ENCODE results near the gene HIGD1B. TPM values are rescaled to one million over a fixed set of nuclear protein-coding genes. Genes with fewer than 3 reads are reported as not detected.

The HIGD1B gene
- total RNA-seq, 1 donor: not detected

DNA sequence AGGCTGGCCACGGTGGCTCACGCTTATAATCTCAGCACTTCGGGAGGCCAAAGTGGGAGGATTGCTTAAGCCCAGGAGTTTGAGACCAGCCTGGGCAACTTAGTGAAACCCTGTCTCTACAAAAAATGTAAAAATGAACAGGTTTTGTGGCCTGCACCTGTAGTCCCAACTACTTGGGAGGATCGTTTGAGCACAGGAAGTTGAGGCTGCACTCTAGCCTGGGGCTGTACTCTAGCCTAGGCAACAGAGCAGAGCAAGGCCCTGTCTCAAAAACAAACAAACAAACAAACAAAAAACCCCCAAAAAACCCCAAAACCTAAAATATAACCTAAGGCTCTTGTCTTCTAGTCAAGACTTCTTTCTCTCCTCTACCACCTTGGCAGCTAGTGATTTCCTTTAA lies 7.4 kb upstream of the HIGD1B start:
- TF ChIP-seq CTCF (IDR thresholded peaks at IDR 0.05; ENCODE audit: insufficient read depth, low read depth, low read length): no peak
- H3K4me3 ChIP-seq (ENCODE audit: low read depth, low read length): no peak overlapping the region
- DNase-seq (ENCODE audit: low read depth): no peak

- no peak overlapping the region for H3K4me3 ChIP-seq (ENCODE audit: low read depth, low read length)
- no peak for DNase-seq (ENCODE audit: low read depth)
- no peak for TF ChIP-seq CTCF (IDR thresholded peaks at IDR 0.05; ENCODE audit: insufficient read depth, low read depth, low read length)
Observed at GRCh38 chr17:44840936-44841335, 6.7 kb upstream of the HIGD1B start.

DNA sequence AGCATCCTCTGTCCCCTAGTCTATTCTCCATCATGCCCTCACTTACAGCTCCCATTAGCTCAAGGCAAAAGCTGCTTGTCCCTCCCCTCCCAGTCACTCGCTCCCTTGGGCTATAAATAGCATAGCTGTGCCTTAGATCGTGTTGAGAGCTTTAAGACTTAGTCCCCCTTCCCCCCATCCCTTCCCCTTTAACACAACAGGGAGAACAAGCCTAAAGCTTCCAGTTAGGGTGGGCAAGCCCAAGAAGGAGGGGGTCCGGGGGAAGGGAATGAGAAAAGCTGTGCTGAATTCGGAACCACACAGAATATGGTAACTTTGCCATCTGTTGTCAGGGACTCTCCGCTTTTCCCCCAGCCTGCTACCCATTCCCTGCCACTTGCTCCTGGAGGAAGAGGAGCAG lies 4.9 kb upstream of the HIGD1B start:
- TF ChIP-seq CTCF (IDR thresholded peaks at IDR 0.05; ENCODE audit: insufficient read depth, low read depth, low read length): no peak
- H3K4me3 ChIP-seq (ENCODE audit: low read depth, low read length): no peak overlapping the region
- DNase-seq (ENCODE audit: low read depth): no peak

DNA sequence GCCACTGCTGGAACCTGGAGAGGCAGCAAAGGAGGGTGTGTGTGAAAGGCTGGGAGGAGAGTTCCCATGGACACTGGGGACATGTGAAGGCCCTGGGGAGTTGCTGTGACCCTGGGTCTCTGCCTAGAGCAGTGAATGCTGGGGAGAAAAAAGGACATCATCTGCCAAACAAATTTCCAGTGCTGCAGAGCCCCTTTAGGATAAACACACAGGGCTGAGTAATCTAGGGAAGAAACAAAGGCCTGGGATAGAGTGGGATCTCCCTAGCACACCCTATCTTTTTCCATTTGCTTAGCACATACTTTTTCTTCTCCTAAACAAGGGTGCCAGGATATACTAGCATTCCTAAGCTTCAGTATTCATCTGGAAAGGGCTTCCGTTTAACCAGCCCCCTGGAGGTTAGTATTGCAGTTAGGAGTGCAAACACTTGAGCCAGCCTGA lies 3.3 kb upstream of the HIGD1B start:
- TF ChIP-seq CTCF (IDR thresholded peaks at IDR 0.05; ENCODE audit: insufficient read depth, low read depth, low read length): peak; percentile 21
- no peak overlapping the region for H3K4me3 ChIP-seq (ENCODE audit: low read depth, low read length)
- DNase-seq (ENCODE audit: low read depth): no peak

DNA sequence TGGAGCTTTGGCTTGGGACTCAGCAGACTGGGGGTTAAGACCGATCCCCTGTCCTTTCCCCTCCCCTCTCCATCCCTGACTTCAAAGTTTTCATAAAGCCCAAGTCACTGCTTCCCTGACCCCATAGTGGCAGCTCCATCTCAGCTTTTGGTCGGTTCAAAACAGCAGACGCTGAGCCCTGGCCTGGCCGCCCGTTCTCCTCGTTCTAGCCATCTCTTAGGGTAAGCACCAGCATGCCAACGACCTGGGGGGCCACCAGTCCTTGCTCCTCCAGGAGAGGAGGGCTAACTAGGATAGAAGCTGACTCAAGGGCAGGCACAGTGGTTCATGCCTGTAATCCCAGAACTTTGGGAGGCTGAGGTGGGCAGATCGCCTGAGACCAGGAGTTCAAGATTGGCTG lies 1.5 kb upstream of the HIGD1B start:
- H3K4me3 ChIP-seq (ENCODE audit: low read depth, low read length): no peak overlapping the region
- no peak for TF ChIP-seq CTCF (IDR thresholded peaks at IDR 0.05; ENCODE audit: insufficient read depth, low read depth, low read length)
- no peak for DNase-seq (ENCODE audit: low read depth)

DNA sequence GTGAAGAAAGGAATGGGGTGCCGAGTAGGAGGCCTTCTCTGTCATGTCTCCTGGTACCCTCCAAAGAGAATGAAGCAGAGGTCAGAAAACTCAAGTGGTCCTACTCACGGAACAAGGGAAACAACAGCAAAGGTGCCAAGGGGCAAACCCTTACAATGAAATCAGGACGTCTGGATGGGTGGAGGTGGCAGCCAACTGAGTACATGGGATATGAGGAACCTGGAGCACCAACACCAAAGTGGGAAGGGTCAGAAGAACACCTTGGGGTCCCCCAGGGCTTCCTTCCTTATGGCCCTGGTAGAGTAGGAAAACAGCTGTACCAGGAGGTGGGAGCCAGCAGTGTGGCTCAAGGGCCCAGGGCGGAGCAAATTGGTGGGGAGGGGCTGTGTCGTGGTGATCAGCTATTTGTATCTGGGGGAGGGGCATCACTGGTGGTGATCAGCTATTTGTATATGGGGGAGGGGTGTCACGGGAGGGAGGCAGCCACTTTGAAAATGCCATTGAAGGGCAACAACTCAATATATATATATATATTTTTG lies 643 bp downstream of the HIGD1B start:
- DNase-seq (ENCODE audit: low read depth): no peak
- no peak for TF ChIP-seq CTCF (IDR thresholded peaks at IDR 0.05; ENCODE audit: insufficient read depth, low read depth, low read length)
- no peak overlapping the region for H3K4me3 ChIP-seq (ENCODE audit: low read depth, low read length)

- TF ChIP-seq CTCF (IDR thresholded peaks at IDR 0.05; ENCODE audit: insufficient read depth, low read depth, low read length): no peak
- DNase-seq (ENCODE audit: low read depth): no peak
- no peak overlapping the region for H3K4me3 ChIP-seq (ENCODE audit: low read depth, low read length)
Observed at GRCh38 chr17:44848961-44849489, 1.3 kb downstream of the HIGD1B start.
